ENCODE results near the gene UQCC3.

The UQCC3 gene

GRCh38 chr11:62716816-62717215, 45.3 kb downstream of the UQCC3 start:
- intact Hi-C loops (cut with DNase I; ENCODE audit: low total_unique reads) = no loop called here

DNA sequence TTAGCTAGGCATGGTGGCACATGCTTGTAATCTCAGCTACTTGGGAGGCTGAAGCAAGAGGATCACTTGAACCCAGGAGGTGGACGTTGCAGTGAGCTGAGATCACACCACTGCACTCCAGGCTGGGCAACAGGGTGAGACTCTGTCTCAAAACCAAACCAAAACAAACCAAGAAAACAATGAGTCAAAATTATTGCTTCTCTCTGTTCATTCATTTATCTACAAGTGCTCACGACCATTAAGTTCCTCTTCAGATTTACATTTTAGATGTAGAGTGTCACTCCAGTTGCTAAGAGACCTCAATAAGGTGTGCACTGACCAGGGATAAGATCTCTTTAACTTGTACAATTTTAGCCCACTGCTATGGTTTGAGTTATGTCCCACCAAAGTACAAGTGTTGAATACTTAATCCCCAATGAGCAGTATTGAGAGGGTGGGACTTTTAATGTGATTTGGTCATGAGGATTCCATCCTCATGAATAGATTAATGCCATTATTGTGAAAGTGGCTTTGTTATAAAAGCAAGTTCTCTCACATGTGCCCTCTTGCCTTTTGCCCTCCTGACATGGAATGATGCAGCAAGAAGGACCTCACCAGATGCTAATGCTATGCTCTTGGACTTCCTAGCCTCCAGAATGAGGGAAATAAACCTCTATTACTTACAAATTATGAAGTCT, 48.0 kb downstream of the UQCC3 start:
- Histone ChIP-seq H3K36me3 (peaks cover 96 to 99% (median 97%) of the 10 kb centered on the region in 3 donors), H3K27me3 (no peaks in the 10 kb centered on the region), H3K4me1 (peaks cover 0 to 17% (median 11%) of the 10 kb centered on the region in 4 donors), H3K9me3 (no peaks in the 10 kb centered on the region), H3K27ac (no peak overlapping the region), H3K4me3 (no peak overlapping the region)
- DNase-seq = no peak
- intact Hi-C loops (cut with DNase I; ENCODE audit: low total_unique reads) = no loop called here
- TF ChIP-seq CTCF (IDR thresholded peaks at IDR 0.05) = no peak

More at GRCh38 chr11:62716816-62717215, 45.3 kb downstream of the UQCC3 start:
- Histone ChIP-seq H3K36me3 (peaks cover 89 to 100% (median 95%) of the 10 kb centered on the region in 3 donors), H3K4me3 (no peak overlapping the region), H3K27me3 (no peaks in the 10 kb centered on the region), H3K9me3 (no peaks in the 10 kb centered on the region), H3K27ac (no peak overlapping the region), H3K4me1 (peaks cover 0 to 2% (median 0%) of the 10 kb centered on the region in 4 donors)
- no peak for TF ChIP-seq CTCF (IDR thresholded peaks at IDR 0.05)
- no peak for DNase-seq

DNA sequence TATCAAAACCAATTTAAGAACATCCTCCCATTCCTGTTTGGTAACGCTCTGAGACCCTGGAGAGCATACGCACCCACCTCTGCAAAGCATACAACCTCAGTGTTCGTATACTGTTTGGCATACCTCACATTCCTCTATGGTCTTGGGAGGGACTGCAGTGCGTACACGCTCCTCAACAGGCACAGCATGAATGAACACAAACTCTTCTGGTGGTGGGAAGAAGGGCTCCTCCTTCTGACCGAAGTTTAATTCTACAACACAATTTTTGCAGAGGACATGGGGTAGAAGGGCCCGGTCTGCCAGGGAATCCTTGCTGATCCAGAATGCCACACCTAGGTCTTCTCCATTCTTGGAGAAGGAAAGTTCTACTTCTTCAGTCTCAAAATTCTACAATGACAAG, 50.5 kb downstream of the UQCC3 start:
- no peak overlapping the region for H3K27ac ChIP-seq
- DNase-seq = no peak
- no peaks in the 10 kb centered on the region for H3K27me3 ChIP-seq
- TF ChIP-seq CTCF (IDR thresholded peaks at IDR 0.05) = no peak
- peaks cover 70 to 73% (median 72%) of the 10 kb centered on the region in 3 donors for H3K36me3 ChIP-seq
- no peaks in the 10 kb centered on the region for H3K9me3 ChIP-seq
- intact Hi-C loops (cut with DNase I; ENCODE audit: low total_unique reads) = no loop called here
- peaks cover 0 to 34% (median 23%) of the 10 kb centered on the region in 4 donors for H3K4me1 ChIP-seq
- no peak overlapping the region for H3K4me3 ChIP-seq

Data from tibial artery (tissue), 4 donors.